GM15510 (cell line): ENCODE results near the gene NIP7.

Source experiments
- POLR2A ChIP-seq: IDR thresholded peaks from 3 replicates; pipeline ENCODE4 v1.6.1; 2011; ENCODE audit warnings: borderline replicate concordance; ENCODE audit not compliant: insufficient read length; ENCODE audit errors: extremely low read depth

The NIP7 gene

DNA sequence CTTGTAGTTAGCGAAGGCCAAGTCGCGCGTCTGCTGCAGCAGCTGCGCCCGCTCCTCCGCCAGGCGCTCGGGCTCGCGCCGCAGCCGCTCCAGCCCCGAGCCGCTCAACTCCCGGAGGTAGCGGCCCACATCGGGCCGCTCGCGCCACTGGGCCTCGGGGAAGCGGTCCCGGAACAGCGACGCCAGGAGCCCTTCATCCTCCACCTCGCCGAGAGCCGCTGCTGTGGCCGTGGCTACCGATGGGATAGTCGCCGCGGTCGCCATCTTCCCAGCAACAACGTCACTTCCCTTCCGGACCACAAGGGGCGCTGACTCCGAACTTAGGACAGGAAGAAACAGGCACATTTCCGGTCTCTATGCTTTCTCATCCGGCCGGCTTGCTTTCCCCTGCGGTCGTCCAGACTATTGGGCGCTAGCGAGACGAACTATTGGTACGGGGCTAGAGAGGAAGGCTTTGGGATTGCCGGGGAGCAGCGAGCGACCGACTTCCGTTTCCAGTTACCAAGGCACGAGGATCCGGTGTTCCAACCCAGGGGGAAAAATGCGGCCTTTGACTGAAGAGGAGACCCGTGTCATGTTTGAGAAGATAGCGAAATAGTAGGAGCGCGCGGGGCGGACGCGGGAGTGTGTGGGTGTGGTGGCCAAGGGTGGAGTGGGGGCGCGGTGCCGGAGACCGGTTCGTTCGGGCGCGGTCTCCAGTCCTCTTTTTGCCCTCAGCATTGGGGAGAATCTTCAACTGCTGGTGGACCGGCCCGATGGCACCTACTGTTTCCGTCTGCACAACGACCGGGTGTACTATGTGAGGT is at the start of gene NIP7, which contains the start of gene COG8:
Gene NIP7, plus strand, starts transcription at position 484 of the 806 bp plus-strand sequence. Its CDS starts 58 bp downstream, at position 542.
Gene COG8, minus strand, starts transcription at position 276 of the 806 bp plus-strand sequence. Its CDS starts 12 bp downstream, at position 264.
- peak; percentile 87 for TF ChIP-seq POLR2A

DNA sequence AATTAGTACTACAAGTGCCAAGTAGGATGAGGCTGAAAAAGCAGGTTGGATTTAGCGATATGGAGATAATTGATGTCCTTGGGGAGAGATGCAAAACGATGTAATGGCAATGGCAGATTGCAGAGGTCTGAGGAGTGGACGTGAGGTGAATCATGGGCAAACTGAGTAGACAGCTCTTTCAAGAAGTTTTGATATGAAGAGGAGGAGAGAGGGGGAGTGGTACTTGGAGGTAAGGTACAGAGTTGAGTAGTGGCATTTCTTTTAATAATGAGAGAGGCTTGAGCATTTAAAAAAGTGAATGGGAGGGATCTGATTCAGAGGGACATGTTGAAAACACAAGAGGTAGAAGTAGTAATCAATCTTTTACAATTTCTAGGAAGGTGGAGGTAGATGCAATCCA is 46.2 kb upstream of the NIP7 start:
- TF ChIP-seq POLR2A = no peak

DNA sequence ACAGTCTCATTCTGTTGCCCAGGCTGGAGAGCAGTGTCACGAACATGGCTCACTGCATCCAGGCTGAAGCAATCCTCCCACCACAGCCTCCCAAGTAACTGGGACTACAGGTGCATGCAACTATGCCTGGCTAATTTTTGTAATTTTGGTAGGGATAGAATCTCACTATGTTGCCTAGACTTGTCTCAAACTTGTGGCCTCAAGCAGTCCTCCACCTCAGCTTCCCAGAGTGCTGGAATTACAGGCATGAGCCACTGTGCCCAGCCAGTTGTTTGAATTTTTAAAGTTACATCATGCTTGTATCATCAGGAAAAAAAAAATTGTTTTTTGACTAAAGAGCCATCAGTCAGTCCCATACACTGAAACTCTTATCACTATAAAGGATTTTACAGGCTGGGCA is 45.5 kb upstream of the NIP7 start:
- TF ChIP-seq POLR2A = no peak

DNA sequence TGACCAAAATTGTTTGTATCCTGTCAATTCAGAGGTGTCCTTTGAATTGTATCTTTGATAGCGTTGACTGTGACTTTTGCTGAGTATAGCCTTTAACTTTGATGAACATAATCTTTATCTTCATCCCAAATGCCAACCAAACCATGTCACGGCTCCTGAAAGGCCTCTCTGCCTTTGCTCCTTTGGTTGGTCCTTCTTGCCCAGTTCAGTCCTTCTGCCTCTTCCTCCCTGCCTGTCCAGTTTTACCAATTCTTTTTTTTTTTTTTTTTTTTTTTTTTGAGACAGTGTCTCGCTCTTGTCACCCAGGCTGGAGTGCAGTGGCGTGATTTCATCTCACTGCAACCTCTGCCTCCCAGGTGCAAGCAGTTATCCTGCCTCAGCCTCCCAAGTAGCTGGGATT is 41.3 kb upstream of the NIP7 start:
- no peak for TF ChIP-seq POLR2A

DNA sequence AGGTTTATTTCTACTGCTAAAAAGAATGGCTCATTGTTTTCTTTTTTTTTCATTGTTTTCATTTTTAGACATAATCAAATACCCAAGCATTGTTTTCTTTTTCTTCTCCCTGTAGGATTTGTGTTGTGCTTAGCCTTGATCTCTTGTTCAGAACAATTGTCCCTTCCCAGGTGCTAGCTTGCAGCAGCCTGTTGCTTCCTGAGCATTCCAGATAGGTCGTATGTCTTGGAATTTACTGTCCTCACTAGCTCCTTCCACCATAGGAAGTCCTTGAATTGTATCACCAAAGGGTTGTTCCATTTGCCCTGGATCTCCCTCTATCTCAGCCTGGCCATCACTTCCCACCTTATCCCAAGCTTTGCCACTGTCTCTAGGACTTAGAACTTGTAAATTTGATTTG is 38.4 kb upstream of the NIP7 start:
- no peak for TF ChIP-seq POLR2A

DNA sequence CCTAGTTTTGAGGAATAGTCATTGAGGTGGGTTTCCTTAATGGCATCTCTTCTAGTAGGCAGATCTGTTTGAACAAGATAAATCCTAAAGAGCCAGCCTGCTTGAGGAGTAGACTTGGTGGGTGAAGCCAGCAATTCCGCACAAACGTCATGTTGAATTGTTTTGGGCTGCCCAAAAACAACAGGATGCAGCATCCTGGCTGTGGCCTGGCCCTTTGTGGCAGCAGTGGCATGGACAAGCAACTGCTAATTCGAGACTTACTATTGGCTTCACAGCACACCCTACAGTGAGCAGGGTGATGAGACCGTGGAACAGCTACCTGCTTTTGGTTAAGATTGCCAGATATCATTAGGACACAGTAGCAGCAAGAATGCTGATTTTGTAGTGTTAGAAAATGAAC is 37.7 kb upstream of the NIP7 start:
- TF ChIP-seq POLR2A = no peak

DNA sequence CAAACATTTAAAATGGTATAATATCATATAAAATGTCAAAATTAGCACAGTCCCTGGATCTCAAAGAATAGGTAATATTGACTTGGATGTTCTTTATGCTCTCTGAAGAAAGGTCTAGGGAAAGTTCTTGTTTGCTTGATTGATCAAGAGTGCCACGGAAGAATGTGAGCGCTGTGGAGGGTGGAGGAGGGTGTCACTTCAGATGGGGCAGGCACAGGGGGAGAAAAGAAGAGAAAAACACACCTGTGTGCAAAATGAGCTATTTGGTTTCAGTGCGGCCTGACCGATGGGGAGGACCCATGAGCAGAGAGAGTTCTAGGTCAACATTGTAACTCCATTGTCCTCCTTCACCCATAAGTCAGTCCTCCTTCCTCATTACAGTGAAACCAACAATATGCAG is 37.3 kb upstream of the NIP7 start:
- no peak for TF ChIP-seq POLR2A

DNA sequence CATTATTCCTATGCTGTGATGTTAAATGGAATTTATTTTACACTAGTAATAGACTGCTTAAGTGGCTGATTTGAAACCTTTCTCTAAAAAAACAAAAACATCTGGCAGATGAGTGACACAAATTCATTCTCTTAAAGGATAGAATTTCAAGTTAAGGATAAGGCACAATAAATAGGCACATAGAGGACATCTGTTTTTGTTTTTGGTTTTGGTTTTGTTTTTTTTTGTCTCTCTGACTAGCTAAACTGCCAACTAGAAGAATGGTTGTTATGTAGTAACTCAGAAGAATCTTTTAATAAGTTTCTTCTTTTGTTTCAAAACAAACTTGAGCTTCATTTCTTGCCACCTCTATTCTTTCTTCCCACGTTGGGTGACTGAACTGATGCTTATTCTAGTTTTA is 33.5 kb upstream of the NIP7 start:
- TF ChIP-seq POLR2A = no peak

DNA sequence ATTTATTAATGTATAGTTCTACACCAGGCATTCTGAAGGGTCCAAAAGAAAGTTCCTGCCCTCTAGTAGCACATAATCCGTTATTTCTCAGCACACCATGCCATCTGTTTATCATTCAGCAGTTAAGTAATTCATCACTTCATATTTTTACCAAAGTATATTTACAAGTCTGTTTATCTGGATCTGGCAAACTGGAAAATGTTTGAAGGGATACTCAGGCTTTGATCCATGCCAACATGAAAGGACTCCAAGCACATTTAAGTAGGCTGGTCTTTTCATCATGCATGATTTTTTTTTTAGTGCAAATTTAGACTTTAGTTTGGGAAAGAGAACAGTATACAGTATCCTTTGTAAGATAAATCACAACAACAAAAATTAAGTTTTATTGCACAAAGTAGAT is 32.5 kb upstream of the NIP7 start:
- no peak for TF ChIP-seq POLR2A

DNA sequence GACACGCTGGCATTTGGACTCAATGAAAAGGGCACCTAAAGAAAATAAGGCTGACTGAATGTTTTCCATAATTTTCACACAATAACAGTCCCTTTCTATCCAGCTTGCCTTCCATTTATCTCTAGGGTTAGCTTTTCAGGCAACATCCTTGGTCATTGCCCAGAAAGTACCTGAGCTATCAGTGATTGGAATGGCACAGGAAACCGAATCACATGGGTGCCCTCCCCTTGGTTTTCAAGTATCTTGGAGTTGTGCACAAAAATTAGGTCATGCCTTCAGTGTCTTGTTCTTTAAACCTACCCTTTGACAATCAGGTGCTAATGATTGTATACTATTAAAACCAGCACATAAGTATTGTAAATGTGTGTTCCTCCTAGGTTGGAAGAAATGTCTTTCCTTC is 31.7 kb upstream of the NIP7 start:
- no peak for TF ChIP-seq POLR2A

DNA sequence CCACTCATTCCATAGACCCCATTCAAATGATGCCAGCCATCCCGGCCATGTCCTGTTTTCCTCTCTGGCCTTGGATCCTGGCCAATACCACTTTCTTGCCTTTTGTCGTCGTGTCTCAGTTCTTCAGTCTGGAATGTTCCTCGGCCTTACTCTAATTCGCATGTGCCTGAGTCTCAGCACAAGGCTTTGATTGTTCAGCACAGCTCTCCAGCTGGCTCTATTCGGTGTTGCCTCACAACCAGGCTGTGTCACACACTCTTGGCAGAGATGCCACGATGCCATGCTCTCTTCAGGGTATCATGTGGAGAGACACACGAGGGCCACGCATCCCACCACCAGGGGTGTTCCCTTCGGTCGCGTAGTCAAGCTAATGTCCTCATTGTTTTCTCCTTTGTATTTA is 30.3 kb upstream of the NIP7 start:
- no peak for TF ChIP-seq POLR2A

DNA sequence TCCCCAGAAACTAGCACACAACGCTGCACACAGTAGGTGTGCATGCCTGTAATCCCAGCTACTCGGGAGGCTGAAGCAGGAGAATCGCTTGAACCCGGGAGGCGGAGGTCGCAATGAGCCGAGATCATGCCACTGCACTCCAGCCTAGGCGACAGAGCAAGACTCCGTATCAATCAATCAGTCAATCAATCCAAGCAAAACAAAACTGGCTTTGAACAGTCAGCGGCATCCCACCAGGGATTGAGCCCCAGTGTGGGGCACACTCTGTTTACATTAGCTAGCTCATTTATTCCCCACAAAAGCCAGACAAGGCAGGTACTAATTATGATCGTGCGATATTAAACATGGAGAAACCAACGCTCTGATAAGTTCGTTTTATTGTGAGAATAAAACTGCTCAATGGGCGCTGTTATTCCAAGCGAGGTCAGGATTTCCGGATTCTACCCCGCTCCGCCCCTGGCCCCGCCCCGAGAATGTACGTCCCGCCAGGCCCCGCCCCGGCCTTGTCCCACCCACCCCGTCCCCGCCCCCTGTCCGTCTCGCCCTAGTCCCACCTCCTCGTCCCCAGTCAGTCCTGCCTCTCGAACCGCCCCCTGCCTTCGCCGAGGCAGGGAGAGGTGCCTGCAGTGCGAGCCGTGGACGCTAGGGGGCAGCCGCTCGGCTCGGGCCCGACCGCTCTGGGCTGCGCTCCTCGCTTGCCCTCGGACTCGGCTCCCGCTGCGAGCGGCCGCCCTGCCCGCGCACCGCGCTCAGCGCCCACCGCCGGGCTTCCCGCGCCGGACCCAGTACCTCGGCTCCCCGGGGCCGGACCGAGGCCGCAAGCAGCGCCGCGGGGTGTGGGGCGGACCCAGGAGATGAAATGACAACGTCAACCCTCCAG is 28.7 kb upstream of the NIP7 start, which contains the start of gene VPS4A:
Gene VPS4A, plus strand, starts transcription at position 698 of the 880 bp plus-strand sequence. Its CDS starts 162 bp downstream, at position 860.
- peak; percentile 89 for TF ChIP-seq POLR2A

DNA sequence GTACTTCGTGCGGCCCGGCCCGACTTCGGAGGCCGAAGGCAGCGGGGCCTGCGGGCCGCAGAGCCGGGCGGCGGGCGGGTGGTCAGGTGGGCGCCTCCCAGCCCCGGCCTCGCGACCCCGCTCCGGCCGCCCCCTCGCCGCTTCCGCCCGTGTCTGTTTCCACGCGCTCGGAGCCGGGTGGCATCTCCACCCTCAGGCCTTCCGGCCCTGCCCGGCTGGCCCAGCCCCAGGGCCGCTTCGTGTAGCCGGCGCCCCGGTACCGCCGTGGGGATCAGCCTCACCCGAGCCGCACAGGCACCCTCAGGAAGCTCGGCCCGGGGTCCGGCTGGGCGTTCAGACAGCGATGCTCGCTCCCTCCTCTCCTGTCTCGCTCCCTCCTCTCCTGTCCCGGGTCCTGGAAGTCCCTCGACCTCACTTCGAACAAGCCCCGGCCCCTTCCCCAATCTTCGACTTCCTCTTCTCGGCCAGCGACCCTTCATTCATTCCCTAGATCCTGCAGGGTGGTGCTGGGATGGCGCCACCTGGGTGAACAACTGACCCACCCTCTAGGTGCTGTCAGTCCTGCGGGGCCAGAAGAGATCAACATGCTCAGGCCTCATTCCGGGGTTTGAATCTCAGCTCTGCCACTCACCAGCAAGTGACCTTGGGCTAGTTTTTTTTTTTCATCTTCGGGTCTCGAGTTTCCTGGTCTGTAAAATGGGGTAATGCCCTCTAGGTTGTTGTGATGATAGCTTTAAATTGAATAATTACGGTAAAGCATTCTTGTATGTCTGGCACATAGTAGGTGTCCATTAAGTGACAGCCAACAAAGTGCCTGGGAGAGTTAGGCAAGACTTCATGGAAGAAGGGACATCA is 27.8 kb upstream of the NIP7 start:
- TF ChIP-seq POLR2A = no peak

DNA sequence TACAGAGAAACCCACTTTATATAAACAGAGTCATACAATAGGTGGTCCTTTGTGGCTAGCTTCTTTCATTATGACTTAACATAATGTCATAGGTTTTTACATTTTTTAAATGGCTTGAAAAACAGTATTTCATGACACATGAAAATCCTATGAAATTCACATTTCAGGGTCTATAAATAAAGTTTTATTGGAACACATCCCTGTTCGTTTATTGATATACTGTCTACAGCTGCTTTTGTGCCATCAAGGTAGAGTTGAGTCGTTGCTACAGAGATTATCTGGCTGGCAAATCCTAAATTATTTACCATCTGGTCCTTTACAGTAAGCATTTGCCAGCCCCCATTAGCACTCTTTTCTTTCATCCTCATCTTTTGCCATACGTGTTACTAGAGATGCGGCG is 26.1 kb upstream of the NIP7 start:
- no peak for TF ChIP-seq POLR2A
